ENCODE measurements around the gene DBNDD2. TPM values are rescaled to one million over a fixed set of nuclear protein-coding genes. Genes with fewer than 3 reads are reported as not detected.

The DBNDD2 gene
- total and polyA plus RNA-seq, 11 donors, result 209 to 423 (median 346) TPM

- TF ChIP-seq, protein P1, sequence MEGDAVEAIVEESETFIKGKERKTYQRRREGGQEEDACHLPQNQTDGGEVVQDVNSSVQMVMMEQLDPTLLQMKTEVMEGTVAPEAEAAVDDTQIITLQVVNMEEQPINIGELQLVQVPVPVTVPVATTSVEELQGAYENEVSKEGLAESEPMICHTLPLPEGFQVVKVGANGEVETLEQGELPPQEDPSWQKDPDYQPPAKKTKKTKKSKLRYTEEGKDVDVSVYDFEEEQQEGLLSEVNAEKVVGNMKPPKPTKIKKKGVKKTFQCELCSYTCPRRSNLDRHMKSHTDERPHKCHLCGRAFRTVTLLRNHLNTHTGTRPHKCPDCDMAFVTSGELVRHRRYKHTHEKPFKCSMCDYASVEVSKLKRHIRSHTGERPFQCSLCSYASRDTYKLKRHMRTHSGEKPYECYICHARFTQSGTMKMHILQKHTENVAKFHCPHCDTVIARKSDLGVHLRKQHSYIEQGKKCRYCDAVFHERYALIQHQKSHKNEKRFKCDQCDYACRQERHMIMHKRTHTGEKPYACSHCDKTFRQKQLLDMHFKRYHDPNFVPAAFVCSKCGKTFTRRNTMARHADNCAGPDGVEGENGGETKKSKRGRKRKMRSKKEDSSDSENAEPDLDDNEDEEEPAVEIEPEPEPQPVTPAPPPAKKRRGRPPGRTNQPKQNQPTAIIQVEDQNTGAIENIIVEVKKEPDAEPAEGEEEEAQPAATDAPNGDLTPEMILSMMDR (IDR thresholded peaks at IDR 0.05), result no peak
- TF ChIP-seq POLR2A (IDR thresholded peaks at IDR 0.05), result no peak
- WGBS, 4 donors, result 77 to 82% (median 81%) methylated on average over 2 of the region's 2 CpGs
- no peak for ATAC-seq
- Histone ChIP-seq H3K27me3 (no peaks in the 10 kb centered on the region), H3K4me3 (no peak overlapping the region), H3K36me3 (peaks cover 0 to 28% (median 15%) of the 10 kb centered on the region in 9 donors), H3K9me3 (no peaks in the 10 kb centered on the region), H3K27ac (no peak overlapping the region), H3K4me1 (peaks cover 0 to 19% (median 4%) of the 10 kb centered on the region in 12 donors)
- intact Hi-C loops (cut with DNase I), result no loop called here
- no peak for DNase-seq
These were observed 21.5 kb downstream of the DBNDD2 start for GRCh38 chr20:45429618-45430017.

DNA sequence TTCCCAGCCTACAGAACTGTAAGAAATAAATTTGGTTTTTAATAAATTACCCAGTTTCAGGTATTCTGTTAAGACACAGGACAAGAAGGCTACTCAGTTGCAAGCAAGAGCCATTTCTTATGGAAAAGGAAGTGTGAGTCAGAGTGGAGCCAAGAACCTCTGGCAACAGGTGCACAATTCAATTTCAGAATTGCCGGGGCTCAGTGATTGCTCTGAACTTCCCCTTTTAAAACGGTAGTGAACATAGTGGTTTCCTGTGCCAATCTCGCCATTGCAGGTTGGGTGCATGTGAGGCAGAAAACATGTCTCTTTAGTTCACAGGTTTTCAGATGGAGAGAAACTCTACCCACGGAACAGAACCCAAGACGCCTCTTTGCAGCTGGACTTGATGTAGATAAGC is 24.2 kb downstream of the DBNDD2 start:
- H3K9me3 ChIP-seq, result no peaks in the 10 kb centered on the region
- H3K4me3 ChIP-seq, result no peak overlapping the region
- no peak for TF ChIP-seq POLR2A (IDR thresholded peaks at IDR 0.05)
- TF ChIP-seq, protein P1 (IDR thresholded peaks at IDR 0.05), result no peak
- no peaks in the 10 kb centered on the region for H3K27me3 ChIP-seq
- ATAC-seq, result no peak
- H3K36me3 ChIP-seq, result peaks cover 0 to 10% (median 0%) of the 10 kb centered on the region in 9 donors
- peaks cover 0 to 22% (median 8%) of the 10 kb centered on the region in 12 donors for H3K4me1 ChIP-seq
- DNase-seq, result no peak
- intact Hi-C loops (cut with DNase I), result no loop called here
- H3K27ac ChIP-seq, result no peak overlapping the region
- 65 to 79% (median 72%) methylated on average over 5 of the region's 5 CpGs for WGBS, 4 donors

DNA sequence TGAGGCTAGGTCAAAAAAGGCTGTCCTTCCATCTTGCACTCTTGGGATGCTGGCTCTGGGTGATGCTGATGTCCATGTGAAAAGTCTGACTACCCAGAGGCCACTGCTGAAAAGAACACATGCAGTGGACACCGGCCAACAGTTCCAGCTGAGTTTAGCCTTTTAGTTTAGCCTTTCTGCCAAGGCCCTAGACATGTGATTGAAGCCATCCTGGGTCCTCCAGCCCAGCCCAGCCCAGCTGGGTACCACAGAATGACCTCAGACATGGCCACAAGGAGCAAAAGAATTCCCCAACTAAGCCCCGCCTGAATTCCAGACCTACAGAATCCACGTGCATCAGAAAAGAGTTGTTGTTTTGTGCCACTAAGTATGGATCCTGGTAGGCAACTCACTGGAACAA is 25.2 kb downstream of the DBNDD2 start:
- 35 to 46% (median 36%) methylated on average over 3 of the region's 3 CpGs for WGBS, 4 donors
- Histone ChIP-seq H3K27ac (peak overlapping the region in 9 of 12 donors; percentile 26 to 73 (median 64)), H3K4me1 (peaks cover 0 to 15% (median 7%) of the 10 kb centered on the region in 12 donors), H3K4me3 (no peak overlapping the region), H3K36me3 (peaks cover 0 to 10% (median 0%) of the 10 kb centered on the region in 9 donors), H3K9me3 (no peaks in the 10 kb centered on the region), H3K27me3 (no peaks in the 10 kb centered on the region)
- peak; percentile 72 to 89 (median 88) for ATAC-seq
- intact Hi-C loops (cut with DNase I), result no loop called here
- TF ChIP-seq, protein P1 (IDR thresholded peaks at IDR 0.05), result no peak
- TF ChIP-seq POLR2A (IDR thresholded peaks at IDR 0.05), result no peak
- DNase-seq, result peak; percentile 64 to 92 (median 81)

DNA sequence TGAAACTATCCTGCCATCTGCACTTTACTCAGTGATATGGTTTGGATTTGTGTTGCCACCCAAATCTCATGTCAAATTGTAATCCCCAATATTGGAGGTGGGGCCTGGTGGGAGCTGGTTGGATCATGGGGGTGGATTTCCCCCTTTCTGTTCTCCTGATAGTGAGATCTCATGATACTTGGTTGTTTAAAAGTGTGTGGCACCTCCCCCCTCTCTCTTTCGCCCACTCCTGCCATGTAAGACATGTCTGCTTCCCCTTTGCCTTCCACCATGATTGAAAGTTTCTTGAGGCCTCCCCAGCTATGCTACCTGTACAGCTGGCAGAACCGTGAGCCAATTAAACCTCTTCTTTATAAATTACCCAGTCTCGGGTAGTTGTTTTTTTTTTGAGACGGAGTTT is 25.9 kb downstream of the DBNDD2 start:
- Histone ChIP-seq H3K4me3 (no peak overlapping the region), H3K27ac (peak overlapping the region in 6 of 12 donors; percentile 26 to 73 (median 64)), H3K36me3 (peaks cover 0 to 10% (median 0%) of the 10 kb centered on the region in 9 donors), H3K27me3 (no peaks in the 10 kb centered on the region), H3K4me1 (peaks cover 0 to 15% (median 7%) of the 10 kb centered on the region in 12 donors), H3K9me3 (no peaks in the 10 kb centered on the region)
- no peak for TF ChIP-seq POLR2A (IDR thresholded peaks at IDR 0.05)
- TF ChIP-seq, protein P1 (IDR thresholded peaks at IDR 0.05), result no peak
- 93 to 96% (median 94%) methylated on average over 4 of the region's 4 CpGs for WGBS, 4 donors
- ATAC-seq (no peak), DNase-seq (no peak)
- intact Hi-C loops (cut with DNase I), result no loop called here

Data from heart left ventricle (tissue), 16 donors.